ENCODE data around the gene SLC6A11. TPM values are rescaled to one million over a fixed set of nuclear protein-coding genes. Genes with fewer than 3 reads are reported as not detected.

The SLC6A11 gene
- total RNA-seq, 2 experiments from 2014 or later: not detected

DNA sequence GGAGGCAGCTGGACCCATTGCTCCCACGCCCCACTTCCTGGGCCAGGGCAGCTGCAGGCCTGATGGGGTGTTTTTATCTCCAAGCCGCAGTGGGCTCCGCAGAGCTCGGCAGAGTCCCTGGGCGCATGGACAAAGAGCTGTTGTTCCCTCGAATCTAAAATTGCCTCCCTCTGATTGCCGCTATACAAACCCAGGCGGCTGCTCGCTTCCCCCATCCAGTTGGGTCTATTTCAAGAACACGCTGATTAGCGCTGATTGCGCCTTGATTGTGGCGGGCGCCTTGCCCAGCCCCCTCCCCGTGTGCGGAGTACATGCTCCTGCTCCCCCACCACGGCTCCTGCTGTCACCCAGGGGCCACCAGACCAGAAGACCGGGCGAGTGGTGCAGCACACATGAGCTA is 133.2 kb downstream of the SLC6A11 start:
- Histone ChIP-seq H3K4me2 (ENCODE audit: low read length) (no peak overlapping the region), H3K4me3 (ENCODE audit: low read depth, low read length, poor library complexity, severe bottlenecking) (no peak overlapping the region), H3K79me2 (ENCODE audit: insufficient read depth, low read depth, low read length) (no peaks in the 10 kb centered on the region), H3K36me3 (ENCODE audit: insufficient read depth, low read length) (no peaks in the 10 kb centered on the region), H3K4me1 (ENCODE audit: insufficient read depth, low read length, poor library complexity, severe bottlenecking) (no peaks in the 10 kb centered on the region), H3K9me3 (ENCODE audit: low read length) (no peaks in the 10 kb centered on the region), H2AFZ (ENCODE audit: low read length) (no peak overlapping the region), H3K9me2 (ENCODE audit: insufficient read depth, low read length) (no peaks in the 10 kb centered on the region), H3K27ac (ENCODE audit: low read depth, low read length, poor library complexity, severe bottlenecking) (no peak overlapping the region), H4K20me1 (ENCODE audit: insufficient read depth, low read length) (no peaks in the 10 kb centered on the region)
- intact Hi-C loops (cut with micrococcal nuclease; ENCODE audit: unreplicated experiment): no loop called here
- ChIA-PET CTCF (ENCODE audit: unreplicated experiment) (no interaction called here), POLR2A (no interaction called here)
- no TSS peak for BruUV-seq (replicated peaks)
- TF ChIP-seq EZH2phosphoT487 (IDR thresholded peaks at IDR 0.05; ENCODE audit: borderline replicate concordance, low read depth, low read length): no peak
- no peak for TF ChIP-seq CTCF (conservative IDR thresholded peaks at IDR 0.05; ENCODE audit: low read length)
- DNase-seq (ENCODE audit: low spot score): no peak

DNA sequence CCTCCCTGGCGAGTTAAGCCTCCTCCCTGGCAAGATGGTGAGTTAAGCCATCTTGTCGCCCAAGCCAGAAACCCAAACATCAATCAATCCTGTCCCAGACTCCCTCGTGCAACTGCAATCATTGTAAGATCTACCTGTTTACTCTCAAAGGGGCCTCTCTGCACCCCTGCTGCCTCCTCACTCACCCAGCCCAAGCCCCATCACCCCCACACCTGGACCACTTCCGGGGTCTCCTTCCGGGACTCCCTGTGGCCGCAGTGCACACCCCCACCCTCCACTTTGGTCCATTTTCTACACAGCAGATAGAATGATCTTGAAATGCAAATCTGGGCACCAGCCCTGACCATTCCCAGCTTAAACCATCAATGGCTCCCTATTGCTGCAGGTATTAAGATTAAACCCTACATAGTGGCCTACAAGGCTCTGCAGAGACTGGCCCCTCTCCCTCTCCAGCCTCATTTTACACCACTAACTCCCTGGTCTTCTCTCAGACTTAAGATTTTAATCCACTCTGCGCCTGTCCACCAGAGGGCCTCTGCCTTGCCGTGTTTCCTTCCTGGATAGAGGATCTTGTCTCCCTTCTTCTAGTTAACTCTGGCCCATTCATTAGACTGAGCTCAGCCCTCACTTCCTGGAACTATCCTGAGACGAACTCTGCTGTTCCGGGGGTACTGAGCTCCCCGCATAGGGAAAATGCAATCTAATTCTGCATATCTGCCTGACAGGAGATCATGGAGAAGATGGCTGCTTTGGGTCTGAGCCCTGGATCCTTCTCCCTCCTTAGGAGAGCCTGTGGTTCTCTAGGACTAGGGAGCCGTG is 134.7 kb downstream of the SLC6A11 start:
- ChIA-PET POLR2A (no interaction called here), CTCF (ENCODE audit: unreplicated experiment) (no interaction called here)
- Histone ChIP-seq H3K4me1 (ENCODE audit: insufficient read depth, low read length, poor library complexity, severe bottlenecking) (no peaks in the 10 kb centered on the region), H2AFZ (ENCODE audit: low read length) (no peak overlapping the region), H3K9me3 (ENCODE audit: low read length) (no peaks in the 10 kb centered on the region), H3K4me3 (ENCODE audit: low read depth, low read length, poor library complexity, severe bottlenecking) (no peak overlapping the region), H3K27ac (ENCODE audit: low read depth, low read length, poor library complexity, severe bottlenecking) (no peak overlapping the region), H3K79me2 (ENCODE audit: insufficient read depth, low read depth, low read length) (no peaks in the 10 kb centered on the region), H3K9me2 (ENCODE audit: insufficient read depth, low read length) (no peaks in the 10 kb centered on the region), H4K20me1 (ENCODE audit: insufficient read depth, low read length) (no peaks in the 10 kb centered on the region), H3K36me3 (ENCODE audit: insufficient read depth, low read length) (no peaks in the 10 kb centered on the region), H3K4me2 (ENCODE audit: low read length) (no peak overlapping the region)
- DNase-seq (ENCODE audit: low spot score): no peak
- intact Hi-C loops (cut with micrococcal nuclease; ENCODE audit: unreplicated experiment): no loop called here
- TF ChIP-seq EZH2phosphoT487 (IDR thresholded peaks at IDR 0.05; ENCODE audit: borderline replicate concordance, low read depth, low read length) (no peak), CTCF (conservative IDR thresholded peaks at IDR 0.05; ENCODE audit: low read length) (peak; percentile 65)
- BruUV-seq (replicated peaks): no TSS peak

GRCh38 chr3:10951295-10951926 is 135.4 kb downstream of the SLC6A11 start:
- no peaks in the 10 kb centered on the region for H3K4me1 ChIP-seq (ENCODE audit: insufficient read depth, low read length, poor library complexity, severe bottlenecking)
- TF ChIP-seq CTCF (conservative IDR thresholded peaks at IDR 0.05; ENCODE audit: low read length) (no peak), EZH2phosphoT487 (IDR thresholded peaks at IDR 0.05; ENCODE audit: borderline replicate concordance, low read depth, low read length) (no peak)
- no peaks in the 10 kb centered on the region for H3K79me2 ChIP-seq (ENCODE audit: insufficient read depth, low read depth, low read length)
- H4K20me1 ChIP-seq (ENCODE audit: insufficient read depth, low read length): no peaks in the 10 kb centered on the region
- H3K9me2 ChIP-seq (ENCODE audit: insufficient read depth, low read length): no peaks in the 10 kb centered on the region
- ChIA-PET POLR2A (no interaction called here), CTCF (ENCODE audit: unreplicated experiment) (no interaction called here)
- H3K4me2 ChIP-seq (ENCODE audit: low read length): no peak overlapping the region
- H3K36me3 ChIP-seq (ENCODE audit: insufficient read depth, low read length): no peaks in the 10 kb centered on the region
- H3K4me3 ChIP-seq (ENCODE audit: low read depth, low read length, poor library complexity, severe bottlenecking): no peak overlapping the region
- no peak overlapping the region for H2AFZ ChIP-seq (ENCODE audit: low read length)
- intact Hi-C loops (cut with micrococcal nuclease; ENCODE audit: unreplicated experiment): no loop called here
- H3K27ac ChIP-seq (ENCODE audit: low read depth, low read length, poor library complexity, severe bottlenecking): no peak overlapping the region
- H3K9me3 ChIP-seq (ENCODE audit: low read length): no peaks in the 10 kb centered on the region
- DNase-seq (ENCODE audit: low spot score): no peak
- no TSS peak for BruUV-seq (replicated peaks)

Data from OCI-LY7 (cell line).